ENCODE results near the gene STK25. TPM values are rescaled to one million over a fixed set of nuclear protein-coding genes. Genes with fewer than 3 reads are reported as not detected.

Gene STK25
- total RNA-seq, 1 donor from 2014 or later, result 296 TPM

DNA sequence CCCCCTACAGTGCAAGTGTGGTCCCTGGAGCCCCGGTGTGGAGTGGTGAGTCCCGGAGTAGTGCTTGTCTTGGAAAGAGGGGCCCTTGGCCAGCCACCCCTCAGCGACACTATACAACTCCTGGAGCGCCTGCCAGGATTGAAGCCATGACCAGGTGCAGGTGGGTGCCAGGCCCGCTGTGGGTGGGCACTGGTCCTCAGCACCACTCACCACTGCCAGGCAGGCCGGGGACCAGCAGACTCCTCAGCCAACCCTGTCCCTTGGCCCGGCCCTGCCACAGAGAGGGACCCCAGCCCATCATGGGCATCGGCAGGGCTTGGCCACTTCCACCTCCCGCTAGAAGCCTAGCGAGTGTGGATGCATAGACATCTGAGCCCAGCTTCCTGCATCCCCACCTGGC lies 42.2 kb downstream of the STK25 start:
- TF ChIP-seq, protein P1, sequence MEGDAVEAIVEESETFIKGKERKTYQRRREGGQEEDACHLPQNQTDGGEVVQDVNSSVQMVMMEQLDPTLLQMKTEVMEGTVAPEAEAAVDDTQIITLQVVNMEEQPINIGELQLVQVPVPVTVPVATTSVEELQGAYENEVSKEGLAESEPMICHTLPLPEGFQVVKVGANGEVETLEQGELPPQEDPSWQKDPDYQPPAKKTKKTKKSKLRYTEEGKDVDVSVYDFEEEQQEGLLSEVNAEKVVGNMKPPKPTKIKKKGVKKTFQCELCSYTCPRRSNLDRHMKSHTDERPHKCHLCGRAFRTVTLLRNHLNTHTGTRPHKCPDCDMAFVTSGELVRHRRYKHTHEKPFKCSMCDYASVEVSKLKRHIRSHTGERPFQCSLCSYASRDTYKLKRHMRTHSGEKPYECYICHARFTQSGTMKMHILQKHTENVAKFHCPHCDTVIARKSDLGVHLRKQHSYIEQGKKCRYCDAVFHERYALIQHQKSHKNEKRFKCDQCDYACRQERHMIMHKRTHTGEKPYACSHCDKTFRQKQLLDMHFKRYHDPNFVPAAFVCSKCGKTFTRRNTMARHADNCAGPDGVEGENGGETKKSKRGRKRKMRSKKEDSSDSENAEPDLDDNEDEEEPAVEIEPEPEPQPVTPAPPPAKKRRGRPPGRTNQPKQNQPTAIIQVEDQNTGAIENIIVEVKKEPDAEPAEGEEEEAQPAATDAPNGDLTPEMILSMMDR (IDR thresholded peaks at IDR 0.05; ENCODE audit: unreplicated experiment), result no peak
- Mint-ChIP-seq H3K4me3 (ENCODE audit: unreplicated experiment) (no peak overlapping the region), H3K27ac (ENCODE audit: unreplicated experiment) (no peak overlapping the region), H3K27me3 (ENCODE audit: unreplicated experiment) (peaks cover 4% of the 10 kb centered on the region), H3K36me3 (ENCODE audit: low read depth, unreplicated experiment) (peaks cover 14% of the 10 kb centered on the region), H3K4me1 (ENCODE audit: unreplicated experiment) (no peaks in the 10 kb centered on the region), H3K9me3 (ENCODE audit: unreplicated experiment) (no peaks in the 10 kb centered on the region)
- DNase-seq (ENCODE audit: low spot score), result no peak

DNA sequence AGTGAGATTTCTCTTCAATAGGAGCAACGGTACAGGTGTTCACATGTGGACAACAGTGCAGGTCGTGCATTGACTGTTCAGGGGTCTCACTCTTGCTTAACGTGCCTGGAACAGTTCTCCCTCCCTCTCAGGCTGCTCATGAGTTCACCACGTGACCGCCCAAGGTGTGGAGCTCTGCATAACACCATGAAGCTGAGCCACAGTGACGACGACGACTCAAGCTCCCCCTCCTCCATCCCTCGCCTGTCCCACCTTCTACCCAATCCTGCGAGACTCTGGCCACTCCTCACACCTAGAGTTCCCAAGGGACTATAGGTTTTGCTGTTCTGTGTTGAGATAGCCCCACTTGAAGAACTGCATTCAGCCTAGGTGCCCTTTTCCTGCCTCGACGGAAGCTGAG lies 42.8 kb downstream of the STK25 start:
- no peaks in the 10 kb centered on the region for H3K4me1 Mint-ChIP-seq (ENCODE audit: unreplicated experiment)
- no peak overlapping the region for H3K4me3 Mint-ChIP-seq (ENCODE audit: unreplicated experiment)
- no peaks in the 10 kb centered on the region for H3K27me3 Mint-ChIP-seq (ENCODE audit: unreplicated experiment)
- TF ChIP-seq, protein P1 (IDR thresholded peaks at IDR 0.05; ENCODE audit: unreplicated experiment), result no peak
- peaks cover 9% of the 10 kb centered on the region for H3K36me3 Mint-ChIP-seq (ENCODE audit: low read depth, unreplicated experiment)
- H3K27ac Mint-ChIP-seq (ENCODE audit: unreplicated experiment), result no peak overlapping the region
- no peak for DNase-seq (ENCODE audit: low spot score)
- H3K9me3 Mint-ChIP-seq (ENCODE audit: unreplicated experiment), result no peaks in the 10 kb centered on the region

DNA sequence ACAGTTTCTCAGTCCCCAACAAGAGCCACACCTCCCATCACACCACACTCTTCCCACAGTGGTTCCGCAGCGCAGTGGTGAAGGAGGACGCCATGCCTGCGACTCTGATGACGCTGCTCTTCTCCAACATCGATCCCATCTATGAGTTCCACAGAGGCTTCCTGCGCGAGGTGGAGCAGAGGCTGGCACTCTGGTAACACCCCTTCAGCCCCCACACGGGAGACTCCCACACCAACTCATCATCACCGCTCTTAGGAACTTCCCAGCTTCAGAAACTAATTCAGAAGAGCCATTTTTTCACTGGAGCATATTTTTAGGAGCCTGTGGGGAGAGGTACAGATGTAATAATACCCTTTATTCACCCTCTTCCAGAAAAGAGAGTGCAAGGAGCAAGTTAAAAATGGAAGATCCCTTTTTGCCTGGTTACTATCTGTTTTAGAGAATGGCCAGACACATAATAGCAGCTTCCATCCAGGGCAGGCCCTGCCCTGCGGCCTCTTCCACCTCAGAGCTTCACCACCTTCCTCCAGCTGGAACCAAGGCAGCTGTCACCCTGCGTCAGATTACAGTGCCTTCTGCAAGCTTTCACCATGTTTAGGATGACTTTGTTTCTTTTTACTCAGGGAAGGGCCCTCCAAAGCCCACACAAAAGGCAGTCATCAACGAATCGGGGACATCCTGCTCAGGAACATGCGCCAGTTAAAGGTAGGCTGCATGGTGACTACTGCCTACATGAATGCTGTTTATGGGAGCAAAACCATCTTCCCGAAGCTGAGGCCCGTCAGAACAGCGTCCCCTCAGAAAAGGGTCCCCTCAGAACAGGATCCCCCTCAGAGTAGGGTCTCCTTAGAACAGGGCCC lies 44.9 kb downstream of the STK25 start:
- no peak for DNase-seq (ENCODE audit: low spot score)
- Mint-ChIP-seq H3K9me3 (ENCODE audit: unreplicated experiment) (no peaks in the 10 kb centered on the region), H3K4me3 (ENCODE audit: unreplicated experiment) (no peak overlapping the region), H3K4me1 (ENCODE audit: unreplicated experiment) (no peaks in the 10 kb centered on the region), H3K27me3 (ENCODE audit: unreplicated experiment) (no peaks in the 10 kb centered on the region), H3K27ac (ENCODE audit: unreplicated experiment) (no peak overlapping the region), H3K36me3 (ENCODE audit: low read depth, unreplicated experiment) (peaks cover 5% of the 10 kb centered on the region)
- TF ChIP-seq, protein P1 (IDR thresholded peaks at IDR 0.05; ENCODE audit: unreplicated experiment), result no peak

DNA sequence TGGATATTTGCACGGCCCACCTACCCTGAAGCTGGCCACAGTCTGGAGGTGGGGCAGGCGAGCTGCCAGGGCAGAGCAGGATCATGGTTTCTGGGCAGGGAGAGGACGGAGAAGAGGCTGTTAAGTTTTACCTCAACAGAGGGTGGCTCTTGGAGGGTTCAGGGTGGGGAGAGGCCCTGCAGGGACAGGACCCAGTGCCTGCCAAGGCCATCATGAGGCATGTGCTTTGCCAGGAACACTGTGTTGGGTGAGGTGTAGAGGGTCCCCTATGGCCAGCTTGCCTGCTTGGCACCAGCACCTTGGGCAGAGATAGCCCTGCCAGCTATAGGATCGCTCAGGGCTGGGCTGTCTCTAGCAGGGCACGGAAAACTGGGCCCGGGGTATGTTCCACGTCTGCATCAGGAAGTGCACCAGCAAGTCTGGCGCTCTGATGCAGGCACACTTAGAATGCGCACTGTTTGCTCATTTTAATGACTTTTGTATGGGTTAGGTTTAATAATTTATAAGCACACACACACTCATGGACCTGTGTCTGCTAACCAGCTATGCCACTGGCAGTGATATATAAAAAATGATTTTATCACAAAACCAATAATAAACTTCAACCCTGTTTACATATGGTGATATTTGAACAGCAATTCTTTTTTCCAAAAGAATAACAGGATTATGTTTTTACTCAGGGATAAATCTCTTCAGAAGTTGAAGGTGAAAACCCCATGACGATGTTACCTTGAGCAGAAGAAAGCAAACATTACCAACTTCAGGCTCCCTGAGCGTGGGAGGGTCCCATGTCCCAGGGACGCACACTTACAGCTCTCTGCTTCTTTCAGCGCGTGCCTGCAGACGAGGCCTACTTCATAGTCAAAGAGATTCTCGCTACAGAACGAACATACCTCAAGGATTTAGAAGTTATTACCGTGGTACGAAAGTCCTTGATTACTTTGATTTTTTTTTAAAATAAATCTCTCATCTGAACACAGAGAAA lies 46.4 kb downstream of the STK25 start:
- Mint-ChIP-seq H3K4me1 (ENCODE audit: unreplicated experiment) (peaks cover under 1% of the 10 kb centered on the region), H3K36me3 (ENCODE audit: low read depth, unreplicated experiment) (peaks cover 5% of the 10 kb centered on the region), H3K27me3 (ENCODE audit: unreplicated experiment) (no peaks in the 10 kb centered on the region), H3K4me3 (ENCODE audit: unreplicated experiment) (no peak overlapping the region), H3K9me3 (ENCODE audit: unreplicated experiment) (no peaks in the 10 kb centered on the region), H3K27ac (ENCODE audit: unreplicated experiment) (no peak overlapping the region)
- TF ChIP-seq, protein P1 (IDR thresholded peaks at IDR 0.05; ENCODE audit: unreplicated experiment), result no peak
- DNase-seq (ENCODE audit: low spot score), result no peak

Measured in endothelial cell (in vitro differentiated cells).